GM19372 (cell line): ENCODE data around the gene BTBD7.

Experiments
- ATAC-seq: cut with Tn5 transposase; IDR thresholded peaks from one replicate; pipeline ENCODE4 v1.9.1; 2021; ENCODE audit warnings: mild to moderate bottlenecking, low read depth, moderate library complexity; ENCODE audit not compliant: unreplicated experiment

The BTBD7 gene

DNA sequence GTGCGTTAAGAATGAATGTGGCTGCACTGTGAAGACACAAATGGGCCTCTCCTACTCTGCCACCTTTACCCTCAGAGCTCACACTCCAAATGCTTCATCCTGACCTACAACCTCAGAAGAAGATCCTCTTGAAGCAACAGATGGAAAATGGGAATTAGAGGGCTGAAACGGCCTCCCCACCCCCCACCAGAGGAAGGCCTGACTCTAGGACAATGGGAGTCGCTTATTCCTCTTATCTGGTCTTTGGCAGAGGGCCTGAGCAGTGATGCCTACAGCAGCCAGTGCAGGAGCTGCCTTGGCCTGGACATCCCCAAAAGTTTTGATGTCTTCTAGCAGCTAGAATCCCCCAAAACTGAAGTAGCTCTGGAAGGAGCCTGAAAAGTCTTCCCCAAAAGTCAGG lies 29.2 kb downstream of the BTBD7 start:
- ATAC-seq, result no peak

DNA sequence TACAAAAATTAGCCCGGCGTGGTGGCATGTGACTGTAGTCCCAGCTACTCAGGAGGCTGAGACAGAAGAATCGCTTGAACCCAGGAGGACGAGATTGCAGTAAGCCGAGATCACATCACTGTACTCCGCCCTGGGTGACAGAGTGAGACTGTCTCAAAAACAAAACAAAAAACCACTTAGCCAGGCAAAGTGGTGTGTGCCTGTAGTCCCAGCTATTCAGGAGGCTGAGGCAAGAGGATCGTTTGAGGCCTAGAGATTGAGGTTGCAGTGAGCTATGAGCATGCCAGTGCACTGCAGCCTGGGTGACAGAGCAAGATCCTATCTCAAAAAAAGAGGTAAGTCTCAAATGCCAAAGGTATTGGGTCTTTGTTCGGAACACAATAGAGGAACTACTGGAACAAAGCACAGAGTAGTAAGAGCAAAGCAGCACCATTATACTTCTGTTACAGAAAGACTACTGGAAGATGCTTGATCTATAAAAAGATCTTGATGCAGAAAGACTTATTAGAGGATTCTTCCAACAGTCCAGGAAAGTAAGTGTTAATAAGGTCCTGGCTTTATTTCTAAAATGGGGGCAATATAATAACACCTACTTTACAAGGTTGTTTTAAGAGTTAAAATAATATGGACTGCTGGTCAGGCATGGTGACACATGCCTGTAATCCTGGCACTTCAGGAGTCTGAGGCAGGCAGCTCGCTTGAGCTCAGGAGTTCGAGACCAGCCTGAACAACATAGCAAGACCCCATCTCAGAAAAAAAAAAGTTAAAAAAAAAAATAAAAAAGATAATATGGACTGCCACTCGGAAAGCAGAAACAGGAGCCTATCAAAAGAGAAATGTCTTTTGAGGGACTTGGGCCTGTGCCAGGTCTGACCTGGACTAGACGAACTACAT lies 29.9 kb downstream of the BTBD7 start:
- no peak for ATAC-seq

DNA sequence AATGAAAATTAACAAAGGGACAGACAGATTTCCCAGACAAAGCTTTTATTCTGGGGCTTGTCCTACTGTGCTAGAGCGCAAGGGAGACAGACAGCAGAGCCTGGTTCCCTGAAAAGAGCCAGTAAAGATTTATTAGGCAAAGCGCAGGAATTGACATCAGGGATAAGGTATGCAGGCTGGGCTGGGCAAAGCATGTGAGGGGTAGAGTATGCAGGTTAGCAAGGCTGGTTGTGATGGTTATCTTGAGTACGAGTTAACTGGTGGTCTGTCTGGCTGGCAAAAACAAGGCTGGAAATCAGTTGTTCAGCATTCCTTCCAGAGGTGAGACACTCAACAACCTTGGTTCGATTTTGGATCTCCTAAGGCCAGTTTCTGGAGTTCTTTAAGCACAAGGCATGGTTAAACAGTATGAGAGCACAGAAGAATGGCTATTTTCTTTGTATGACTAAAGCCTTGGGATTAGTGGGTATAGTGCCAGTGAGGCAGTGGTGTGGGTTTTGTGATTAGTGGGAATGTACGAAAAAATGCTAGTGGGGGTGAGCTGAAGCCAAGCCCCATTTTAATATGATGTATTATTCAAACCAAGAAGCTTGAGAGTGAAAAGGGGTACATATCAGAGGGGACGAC lies 30.9 kb downstream of the BTBD7 start:
- no peak for ATAC-seq

GRCh38 chr14:93299866-93300265 lies 33.0 kb downstream of the BTBD7 start:
- ATAC-seq, result no peak

DNA sequence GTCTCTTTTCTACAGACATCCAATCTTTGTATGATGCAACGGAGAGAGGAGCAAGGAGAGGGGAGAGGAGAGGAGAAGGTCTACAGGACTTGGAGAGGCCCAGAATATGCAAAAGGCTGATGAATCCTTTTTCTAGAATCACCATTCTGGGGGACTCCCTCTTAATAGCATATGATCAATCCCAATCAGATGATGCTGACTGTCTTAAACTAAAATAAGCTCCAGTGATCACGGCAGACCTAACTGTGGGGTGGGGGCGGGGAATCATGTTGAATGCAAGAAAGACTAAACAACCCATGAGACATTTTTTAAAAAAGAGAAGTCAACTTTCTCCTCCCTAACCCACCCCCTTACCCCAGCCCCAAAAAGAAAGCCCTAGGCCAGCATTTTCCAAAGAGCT lies 33.4 kb downstream of the BTBD7 start:
- ATAC-seq, result no peak

- ATAC-seq, result no peak
Measured at GRCh38 chr14:93295541-93296220, 37.2 kb downstream of the BTBD7 start.

- ATAC-seq, result no peak
Measured at GRCh38 chr14:93286212-93286890, 46.5 kb downstream of the BTBD7 start.

DNA sequence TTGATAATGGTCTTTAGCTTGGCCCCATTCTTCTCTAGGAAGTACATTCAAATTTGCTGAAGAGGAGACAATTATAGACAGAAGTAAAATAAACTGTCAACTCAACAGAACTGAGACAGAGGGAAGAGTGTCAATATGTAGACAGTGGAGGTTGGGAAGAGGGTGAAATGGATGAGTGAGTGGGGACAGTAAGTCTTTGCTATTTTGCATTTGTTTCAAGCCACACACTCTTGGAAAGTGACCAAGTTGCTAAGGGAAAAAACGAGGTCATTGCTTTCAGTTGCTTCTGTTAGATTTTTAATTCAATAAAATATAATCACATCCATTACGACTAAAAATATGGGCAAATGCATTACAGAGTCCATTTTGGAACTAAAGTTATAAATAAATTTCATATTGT lies 47.8 kb downstream of the BTBD7 start:
- ATAC-seq, result no peak

DNA sequence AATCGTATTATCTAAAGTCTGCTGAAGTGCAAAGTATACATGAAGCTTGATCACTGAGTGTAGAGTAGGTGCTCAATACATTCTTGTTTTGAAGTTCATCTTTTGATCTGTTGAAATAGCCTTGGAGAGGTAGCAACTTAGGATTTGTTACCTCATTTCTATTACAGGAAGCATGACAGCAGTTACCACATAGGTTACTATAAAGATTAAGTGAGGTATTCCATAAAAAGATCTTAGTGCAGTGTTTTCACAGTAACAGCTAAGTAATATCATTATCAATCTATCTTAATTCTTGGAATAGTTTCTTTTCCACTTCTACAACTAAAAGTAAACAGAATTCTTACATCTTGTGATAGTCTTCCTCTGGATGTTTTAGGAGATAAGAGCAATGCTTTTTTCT lies 50.9 kb downstream of the BTBD7 start:
- no peak for ATAC-seq

GRCh38 chr14:93280743-93281142 lies 52.1 kb downstream of the BTBD7 start:
- ATAC-seq, result no peak

GRCh38 chr14:93276031-93276716 lies 56.7 kb downstream of the BTBD7 start:
- ATAC-seq, result no peak

DNA sequence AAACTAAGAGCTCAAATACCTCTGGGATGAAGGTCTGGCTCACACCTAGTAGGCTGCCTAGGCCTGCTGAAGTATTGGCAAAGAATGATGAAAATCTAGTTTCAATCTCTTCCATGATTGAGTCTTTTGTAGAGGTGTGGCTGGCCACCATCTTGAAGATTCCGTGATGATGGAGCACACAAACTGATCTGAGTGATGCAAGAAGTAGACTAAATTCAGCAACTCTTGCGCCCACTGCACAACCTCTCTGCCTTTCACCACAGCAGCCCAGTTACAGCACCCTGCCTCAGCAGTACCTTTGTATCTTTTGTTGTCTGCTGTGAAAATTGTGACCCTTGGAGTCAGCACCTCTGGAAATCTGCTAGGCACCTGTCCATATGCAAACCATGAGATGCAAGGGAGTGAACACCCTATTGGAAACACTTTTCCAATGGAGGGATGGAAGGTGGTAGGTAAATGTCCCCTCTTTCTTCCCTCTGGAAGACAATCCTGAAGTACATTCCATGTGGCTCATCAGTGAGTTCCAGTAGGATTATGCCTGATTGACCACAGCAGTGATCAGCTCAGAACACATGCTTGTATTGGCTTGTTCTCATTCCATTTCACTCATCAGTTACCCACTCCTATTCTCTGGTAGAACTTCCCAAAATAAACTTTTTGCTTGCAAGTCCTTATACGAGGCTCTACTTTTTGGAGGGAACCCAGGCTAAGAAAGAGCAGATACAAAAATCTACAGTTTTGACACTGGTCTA lies 58.6 kb downstream of the BTBD7 start:
- no peak for ATAC-seq

GRCh38 chr14:93271111-93271510 lies 61.7 kb downstream of the BTBD7 start:
- no peak for ATAC-seq

DNA sequence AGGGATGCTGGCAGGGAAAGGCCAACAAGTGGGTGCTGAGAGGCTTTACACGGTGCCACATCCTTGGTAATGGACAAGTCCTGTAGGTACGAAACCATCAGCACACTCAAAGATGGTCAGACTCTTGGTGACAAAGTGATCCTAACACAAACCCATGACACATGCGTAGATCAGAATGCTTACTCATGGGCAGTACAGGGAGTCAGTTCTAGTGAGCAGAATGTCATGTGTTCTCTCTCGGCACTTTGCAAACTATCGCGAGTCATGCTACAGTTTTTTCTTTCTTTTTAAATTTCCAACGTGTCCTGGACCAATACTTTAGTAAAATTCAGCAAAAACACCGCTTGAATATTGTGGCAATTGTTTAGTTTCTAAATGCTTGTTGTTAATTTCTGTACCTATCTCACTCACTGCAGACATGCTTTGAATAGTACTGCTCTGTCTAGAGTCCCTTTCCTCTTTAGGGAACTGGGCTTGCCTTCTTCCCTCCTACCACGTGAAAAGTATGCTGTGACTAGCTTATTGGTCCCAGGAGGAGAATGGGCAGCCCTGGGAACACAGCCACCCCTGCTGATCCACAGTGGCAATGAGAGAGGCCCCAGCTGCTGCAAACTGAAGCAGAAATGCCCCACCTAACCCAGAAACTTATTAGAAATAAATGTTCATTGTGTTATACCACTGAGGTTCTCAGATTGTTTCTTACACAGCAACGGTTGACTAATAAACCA lies 63.3 kb downstream of the BTBD7 start:
- no peak for ATAC-seq

DNA sequence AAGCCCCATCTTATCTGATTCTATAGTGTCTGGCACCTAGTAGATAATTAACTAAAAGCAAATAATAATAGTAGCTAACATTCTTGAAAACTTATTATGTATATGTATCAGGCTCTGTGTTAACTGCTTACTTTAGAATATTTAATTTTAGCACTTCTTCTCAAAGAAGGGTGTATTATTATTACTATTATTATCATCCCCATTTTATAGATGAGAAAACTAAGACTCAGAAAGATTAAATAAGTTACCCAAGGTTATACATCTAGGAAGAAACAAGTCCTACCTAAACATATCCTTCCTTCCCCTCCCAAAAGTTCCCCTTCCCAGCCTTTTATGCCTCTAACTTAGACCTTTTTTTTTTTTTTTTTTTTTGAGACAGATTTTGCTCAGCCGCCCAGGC lies 64.4 kb downstream of the BTBD7 start:
- no peak for ATAC-seq

DNA sequence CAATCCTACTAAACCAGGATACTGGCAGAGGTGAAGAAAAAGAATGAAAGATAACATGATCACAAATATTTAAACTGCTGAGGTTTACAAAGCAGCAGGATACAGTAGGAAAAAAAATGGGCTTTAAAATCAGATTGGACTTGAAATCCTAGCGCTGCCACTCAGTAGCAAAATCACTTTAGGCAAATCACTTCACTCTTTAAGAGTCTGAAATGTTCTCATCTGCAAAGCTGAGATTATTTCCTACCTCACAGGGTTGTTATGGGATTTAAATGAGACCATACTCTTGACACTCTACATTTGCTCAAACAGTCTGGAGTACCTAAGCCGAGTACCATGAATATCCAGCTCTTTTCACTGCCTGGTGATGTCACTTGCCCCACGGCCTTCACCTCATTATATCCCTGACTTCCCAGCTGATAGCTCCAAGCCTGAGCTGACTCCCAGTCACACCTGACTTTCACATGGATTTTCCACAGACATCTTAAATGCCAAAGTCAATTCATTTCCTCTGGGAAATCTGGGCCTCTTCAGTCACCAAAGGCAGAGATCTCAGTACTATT lies 65.6 kb downstream of the BTBD7 start:
- no peak for ATAC-seq

DNA sequence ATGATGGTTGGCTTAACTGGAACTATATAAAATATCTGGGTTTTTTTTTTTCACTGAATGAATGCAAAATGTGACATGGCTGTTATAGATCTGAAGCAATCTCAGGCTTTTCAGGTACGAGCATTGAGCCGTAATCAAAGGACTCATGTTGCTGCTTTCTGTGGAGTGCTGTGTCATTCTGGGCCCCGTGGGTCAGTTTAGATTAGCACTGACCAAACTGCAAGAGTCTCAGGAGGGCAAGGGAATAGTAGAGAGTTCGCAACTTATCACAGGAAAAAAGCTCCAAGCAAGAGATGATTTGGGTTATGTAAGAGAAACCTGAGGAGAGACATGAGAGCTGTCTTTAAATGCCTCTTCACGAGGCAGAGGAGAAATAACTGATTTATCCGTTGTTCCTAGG lies 66.7 kb downstream of the BTBD7 start:
- no peak for ATAC-seq

DNA sequence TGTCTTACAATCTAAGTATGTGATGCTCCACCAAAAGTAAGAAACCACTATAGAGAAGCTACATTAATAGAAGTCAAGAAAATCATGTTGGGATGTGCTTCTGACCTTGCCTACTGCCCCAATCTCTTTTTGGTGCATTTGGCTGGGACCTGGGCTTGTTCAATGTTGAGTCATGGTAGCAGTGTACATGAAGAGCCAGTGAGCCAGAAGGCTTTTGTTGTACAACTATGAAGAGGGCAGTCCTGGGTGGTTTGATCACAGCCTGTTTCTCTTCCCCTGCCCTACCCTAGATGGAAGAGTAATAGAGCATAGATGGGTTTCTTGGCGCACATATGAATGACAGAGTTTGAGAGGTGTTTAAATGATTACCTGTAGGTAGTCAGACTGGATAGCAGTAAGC lies 69.4 kb downstream of the BTBD7 start:
- no peak for ATAC-seq

DNA sequence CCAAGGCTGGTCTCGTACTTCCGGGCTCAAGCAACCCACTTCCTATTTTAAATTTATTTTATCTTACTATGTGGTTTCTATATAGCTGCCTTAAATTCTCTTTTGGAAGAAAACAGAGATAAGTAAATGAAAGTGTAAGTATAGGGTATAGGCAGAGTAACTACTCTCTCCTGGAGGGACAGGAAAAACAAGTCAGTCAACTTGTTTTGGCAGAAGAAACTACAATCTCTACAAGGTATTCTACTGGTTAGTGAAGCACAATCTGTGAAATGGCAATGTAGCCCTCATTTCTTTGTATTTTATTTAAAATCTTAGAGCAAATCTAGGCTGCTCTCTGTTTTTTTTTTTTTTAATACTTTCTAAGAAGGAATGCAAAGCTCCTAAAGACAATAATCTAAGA lies 70.4 kb downstream of the BTBD7 start:
- ATAC-seq, result no peak
